SU-DHL-6 (cell line): ENCODE results near the gene ZNF582.

Experiments used
- H2AFZ ChIP-seq: fragments of 200-600 bp; sonication (generic); 2 replicates; pipeline ENCODE4 v1.6.1; 2014; ENCODE audit warnings: low read depth, mild to moderate bottlenecking, moderate library complexity, mixed read lengths, antibody characterized with exemption, low read length; ENCODE audit not compliant: severe bottlenecking
- H3F3A ChIP-seq: fragments of 200-600 bp; shearing (Covaris generic); 2 replicates; pipeline ENCODE4 v1.6.0; 2016; ENCODE audit warnings: antibody characterized with exemption, mild to moderate bottlenecking; ENCODE audit not compliant: insufficient read depth
- H3K27ac ChIP-seq: fragments of 200-600 bp; sonication (generic); 2 replicates; pipeline ENCODE4 v1.5.1; 2016; ENCODE audit warnings: low read depth, mild to moderate bottlenecking, low read length, moderate library complexity, mixed read lengths
- H3K27me3 ChIP-seq: fragments of 200-600 bp; sonication (generic), shearing (Covaris generic); 2 replicates; pipeline ENCODE4 v1.6.0; 2014; ENCODE audit warnings: mild to moderate bottlenecking, low read length
- H3K36me3 ChIP-seq: fragments of 200-600 bp; sonication (generic); 2 replicates; pipeline ENCODE4 v1.6.1; 2014; ENCODE audit warnings: mild to moderate bottlenecking, low read length, mixed read lengths
- H3K4me2 ChIP-seq: fragments of 300-600, 200-600 bp; shearing (Covaris generic), sonication (generic); 2 replicates; pipeline ENCODE4 v1.6.0; 2014; ENCODE audit warnings: low read length, low read depth, mild to moderate bottlenecking; ENCODE audit not compliant: poor library complexity, severe bottlenecking
- H3K4me3 ChIP-seq: fragments of 200-600 bp; sonication (generic); 2 replicates; pipeline ENCODE4 v1.5.1; 2014; ENCODE audit warnings: antibody characterized with exemption, low read length, mild to moderate bottlenecking, mixed read lengths; ENCODE audit not compliant: insufficient read depth, poor library complexity, severe bottlenecking
- H3K79me2 ChIP-seq: fragments of 200-600 bp; sonication (generic); 2 replicates; pipeline ENCODE4 v1.6.1; 2014; ENCODE audit warnings: mild to moderate bottlenecking, low read length, moderate library complexity; ENCODE audit not compliant: insufficient read depth
- H3K9ac ChIP-seq: fragments of 200-600 bp; sonication (generic); 2 replicates; pipeline ENCODE4 v1.7.0; 2014; ENCODE audit warnings: mild to moderate bottlenecking, low read length
- H3K9me2 ChIP-seq: fragments of 200-600 bp; sonication (generic); replicated peaks from 2 replicates; pipeline ENCODE4 v1.6.1; 2014; ENCODE audit warnings: low read length; ENCODE audit not compliant: insufficient read depth
- H3K9me3 ChIP-seq: fragments of 200-600 bp; sonication (generic); 2 replicates; pipeline ENCODE4 v1.6.1; 2014; ENCODE audit warnings: low read length, mixed read lengths; ENCODE audit not compliant: insufficient read depth
- H4K20me1 ChIP-seq: fragments of 200-600 bp; sonication (generic); 2 replicates; pipeline ENCODE4 v1.6.1; 2014; ENCODE audit warnings: low read depth, mild to moderate bottlenecking, antibody characterized with exemption, low read length, moderate library complexity, mixed read lengths
- EZH2phosphoT487 ChIP-seq: fragments of 200-600 bp; sonication (generic), shearing (Covaris generic); conservative IDR thresholded peaks from 2 replicates; pipeline ENCODE4 v1.6.1; 2018; ENCODE audit warnings: mild to moderate bottlenecking, antibody characterized with exemption, low read length, moderate library complexity, mixed read lengths
- TF ChIP-seq, protein P1 (sequence below): fragments of 200-600 bp; sonication (generic); IDR thresholded peaks from one replicate; pipeline ENCODE4 v1.5.1; 2017; ENCODE audit warnings: antibody characterized with exemption, mild to moderate bottlenecking, low read length, moderate library complexity; ENCODE audit not compliant: insufficient read depth, poor library complexity, severe bottlenecking

The ZNF582 gene

GRCh38 chr19:56360841-56361240, 32.5 kb downstream of the ZNF582 start:
- no peaks in the 10 kb centered on the region for H3K36me3 ChIP-seq
- no peaks in the 10 kb centered on the region for H4K20me1 ChIP-seq
- no peaks in the 10 kb centered on the region for H3K27me3 ChIP-seq
- no peak overlapping the region for H3K4me3 ChIP-seq
- no peaks in the 10 kb centered on the region for H3K9me2 ChIP-seq
- no peak overlapping the region for H2AFZ ChIP-seq
- H3K9me3 ChIP-seq, result no peaks in the 10 kb centered on the region
- no peak overlapping the region for H3K27ac ChIP-seq
- no peaks in the 10 kb centered on the region for H3F3A ChIP-seq
- TF ChIP-seq, protein P1, sequence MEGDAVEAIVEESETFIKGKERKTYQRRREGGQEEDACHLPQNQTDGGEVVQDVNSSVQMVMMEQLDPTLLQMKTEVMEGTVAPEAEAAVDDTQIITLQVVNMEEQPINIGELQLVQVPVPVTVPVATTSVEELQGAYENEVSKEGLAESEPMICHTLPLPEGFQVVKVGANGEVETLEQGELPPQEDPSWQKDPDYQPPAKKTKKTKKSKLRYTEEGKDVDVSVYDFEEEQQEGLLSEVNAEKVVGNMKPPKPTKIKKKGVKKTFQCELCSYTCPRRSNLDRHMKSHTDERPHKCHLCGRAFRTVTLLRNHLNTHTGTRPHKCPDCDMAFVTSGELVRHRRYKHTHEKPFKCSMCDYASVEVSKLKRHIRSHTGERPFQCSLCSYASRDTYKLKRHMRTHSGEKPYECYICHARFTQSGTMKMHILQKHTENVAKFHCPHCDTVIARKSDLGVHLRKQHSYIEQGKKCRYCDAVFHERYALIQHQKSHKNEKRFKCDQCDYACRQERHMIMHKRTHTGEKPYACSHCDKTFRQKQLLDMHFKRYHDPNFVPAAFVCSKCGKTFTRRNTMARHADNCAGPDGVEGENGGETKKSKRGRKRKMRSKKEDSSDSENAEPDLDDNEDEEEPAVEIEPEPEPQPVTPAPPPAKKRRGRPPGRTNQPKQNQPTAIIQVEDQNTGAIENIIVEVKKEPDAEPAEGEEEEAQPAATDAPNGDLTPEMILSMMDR, result no peak
- TF ChIP-seq EZH2phosphoT487, result no peak
- H3K4me2 ChIP-seq, result no peak overlapping the region
- H3K9ac ChIP-seq, result no peak overlapping the region
- H3K79me2 ChIP-seq, result no peaks in the 10 kb centered on the region

DNA sequence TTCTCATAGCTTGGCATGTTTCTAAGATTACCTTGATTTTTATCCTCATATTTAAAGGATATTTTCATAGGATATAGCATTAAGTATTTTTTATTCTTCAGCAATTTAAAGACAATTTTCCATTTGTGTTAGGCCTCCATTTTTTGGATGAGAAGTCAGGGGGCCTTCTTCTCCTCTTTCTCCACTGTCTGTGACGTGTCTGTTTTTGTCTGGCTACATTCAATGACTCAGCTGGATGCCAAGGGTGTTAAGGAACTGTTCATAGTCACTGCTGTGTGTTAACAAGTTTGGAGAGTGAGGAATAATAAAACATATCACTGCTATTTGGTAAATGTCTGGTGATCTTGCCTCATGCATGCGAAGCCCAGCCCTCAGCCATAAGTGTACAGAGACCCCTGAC, 36.4 kb downstream of the ZNF582 start:
- Histone ChIP-seq H3K27ac (no peak overlapping the region), H3K27me3 (no peaks in the 10 kb centered on the region), H3K4me2 (no peak overlapping the region), H3K79me2 (no peaks in the 10 kb centered on the region), H3K9me3 (no peaks in the 10 kb centered on the region), H3K36me3 (no peaks in the 10 kb centered on the region), H3K4me3 (no peak overlapping the region), H2AFZ (no peak overlapping the region), H3K9ac (no peak overlapping the region), H3K9me2 (no peaks in the 10 kb centered on the region), H3F3A (no peaks in the 10 kb centered on the region), H4K20me1 (no peaks in the 10 kb centered on the region)
- TF ChIP-seq EZH2phosphoT487, result no peak
- TF ChIP-seq, protein P1, result no peak

- Histone ChIP-seq H4K20me1 (no peaks in the 10 kb centered on the region), H3K27me3 (no peaks in the 10 kb centered on the region), H3K4me2 (no peak overlapping the region), H3F3A (no peaks in the 10 kb centered on the region), H3K9me3 (no peaks in the 10 kb centered on the region), H3K27ac (no peak overlapping the region), H2AFZ (no peak overlapping the region), H3K9me2 (no peaks in the 10 kb centered on the region), H3K4me3 (no peak overlapping the region), H3K9ac (no peak overlapping the region), H3K79me2 (no peaks in the 10 kb centered on the region), H3K36me3 (no peaks in the 10 kb centered on the region)
- TF ChIP-seq, protein P1, result no peak
- no peak for TF ChIP-seq EZH2phosphoT487
Measured at GRCh38 chr19:56355517-56355916, 37.8 kb downstream of the ZNF582 start.
